K562 (cell line): ENCODE measurements around the gene PAK1IP1. TPM values are rescaled to one million over a fixed set of nuclear protein-coding genes. Genes with fewer than 3 reads are reported as not detected.
A peak's percentile ranks its signal among the peaks of the same experiment; 100 is the strongest.
"Not testable (repeated sequence)": the region's sequence is repeated elsewhere in the genome, so short reads cannot be mapped to it uniquely, and the experiment has no call there.

ENCODE experiments used
- ATAC-seq: fragments of 200-7000 bp; cut with Tn5 transposase; 3 replicates; pipeline ENCODE4 v1.9.1; 2020; ENCODE audit warnings: moderate library complexity
- BruUV-seq: library from RNA; stranded (reverse); fragments of 400-500 nt; replicated peaks from 2 replicates; lab custom pipeline; 2021; lab: Mats Ljungman, UMichigan
- CTCF ChIA-PET: fragments of 300-600 bp; formaldehyde crosslinking; extraction: SDS; loops from one replicate; lab custom pipeline; 2021; ENCODE audit warnings: low intra/inter-chr PET ratio; lab: Yijun Ruan, JAX
- POLR2A ChIA-PET: fragments of 300-600, 350-650 bp; sonication (Branson Sonifier 250); formaldehyde crosslinking; extraction: SDS; loops from one replicate; lab custom pipeline; 2021; ENCODE audit warnings: antibody characterized with exemption, inconsistent platforms; lab: Yijun Ruan, JAX
- DNase-seq, 4 experiments: peaks; one replicate each; pipeline versions ENCODE4 v3.0.0 to v3.0.0-alpha.2; 2011 to 2018; ENCODE audit warnings: low spot score in 3 of 4, mixed read lengths in 3 of 4; ENCODE audit errors: extremely low read depth in 1 of 4
- FAIRE-seq: peaks from 2 replicates; lab custom pipeline; 2011; peaks lifted over from hg19 to GRCh38; lab: Jason Lieb, UNC
- H2AFZ ChIP-seq: 2 replicates; pipeline ENCODE4 v1.6.0; 2011; ENCODE audit warnings: low read depth, low read length, control low read depth, inconsistent platforms
- H3K27ac ChIP-seq: fragments of 200-600 bp; 3 replicates; pipeline ENCODE4 v1.8.0; 2011; ENCODE audit warnings: low read depth, mild to moderate bottlenecking, control low read depth, inconsistent platforms, low read length, moderate library complexity, mixed read lengths; ENCODE audit errors: extremely low read depth
- H3K27me3 ChIP-seq, 2 experiments: fragments of 300-600 bp in 1 of 2; 2 replicates in 1 of 2; 3 replicates in 1 of 2; pipeline versions ENCODE4 v1.6.0 to v1.8.0; 2011; ENCODE audit warnings: inconsistent platforms in 2 of 2, low read length in 2 of 2, mild to moderate bottlenecking in 1 of 2, mixed read lengths in 1 of 2, moderate library complexity in 1 of 2; ENCODE audit not compliant: control insufficient read depth in 2 of 2, insufficient read depth in 2 of 2
- H3K36me3 ChIP-seq: fragments of 300-600 bp; 3 replicates; pipeline ENCODE4 v1.8.0; 2011; ENCODE audit warnings: mild to moderate bottlenecking, low read length, inconsistent platforms; ENCODE audit not compliant: control insufficient read depth, insufficient read depth
- H3K4me1 ChIP-seq, 2 experiments: fragments of 200-600 bp in 1 of 2; replicated peaks in 1 of 2; 2 replicates in 1 of 2; 3 replicates in 1 of 2; pipeline versions ENCODE4 v1.5.1 to v1.8.0; 2011; ENCODE audit warnings: inconsistent platforms in 2 of 2, low read length in 2 of 2, mild to moderate bottlenecking in 1 of 2, mixed read lengths in 1 of 2, moderate library complexity in 1 of 2; ENCODE audit not compliant: control insufficient read depth in 2 of 2, insufficient read depth in 2 of 2
- H3K4me2 ChIP-seq: 2 replicates; pipeline ENCODE4 v1.6.1; 2011; ENCODE audit warnings: low read length, control low read depth, inconsistent platforms, mixed read lengths; ENCODE audit not compliant: insufficient read depth
- H3K4me3 ChIP-seq: fragments of 200-600 bp; sonication (generic), shearing (Covaris generic); 2 replicates; pipeline ENCODE4 v1.5.1; 2016; ENCODE audit warnings: control low read depth, inconsistent platforms
- H3K79me2 ChIP-seq: fragments of 200-600 bp; 3 replicates; pipeline ENCODE4 v1.8.0; 2011; ENCODE audit warnings: low read length, inconsistent platforms; ENCODE audit not compliant: control insufficient read depth, insufficient read depth
- H3K9ac ChIP-seq, 2 experiments: 2 replicates each; pipeline versions ENCODE4 v1.6.0 to v1.6.1; 2011; ENCODE audit warnings: low read depth in 2 of 2, low read length in 2 of 2, control low read depth in 1 of 2, inconsistent platforms in 1 of 2, mild to moderate bottlenecking in 1 of 2, mixed read lengths in 1 of 2; ENCODE audit not compliant: insufficient read depth in 1 of 2
- H3K9me1 ChIP-seq: one replicate; pipeline ENCODE4 v1.6.0; 2011; ENCODE audit warnings: inconsistent platforms, mild to moderate bottlenecking, low read length, moderate library complexity; ENCODE audit not compliant: control insufficient read depth, insufficient read depth
- H3K9me3 ChIP-seq: replicated peaks from 2 replicates; pipeline ENCODE4 v1.5.1; 2011; ENCODE audit warnings: low read depth, low read length, inconsistent platforms; ENCODE audit not compliant: control insufficient read depth, insufficient read depth
- H4K20me1 ChIP-seq: replicated peaks from 2 replicates; pipeline ENCODE4 v1.6.1; 2011; ENCODE audit warnings: low read length, inconsistent platforms, mixed read lengths; ENCODE audit not compliant: control insufficient read depth, insufficient read depth
- DIDO1 ChIP-seq: fragments of 450-650 bp; IDR thresholded peaks from 2 replicates; pipeline ENCODE4 v1.6.1; 2016; ENCODE audit warnings: low read depth, missing biosample characterization, missing genetic modification characterization
- ELF4 ChIP-seq: fragments of 450-650 bp; formaldehyde crosslinking; IDR thresholded peaks from 2 replicates; pipeline ENCODE4 v1.4.0; 2022; ENCODE audit warnings: missing genetic modification characterization
- ERF ChIP-seq: fragments of 450-650 bp; formaldehyde crosslinking; IDR thresholded peaks from 2 replicates; pipeline ENCODE4 v1.4.0; 2020; ENCODE audit warnings: mild to moderate bottlenecking, mixed read lengths
- HDAC8 ChIP-seq: fragments of 450-650 bp; IDR thresholded peaks from 2 replicates; pipeline ENCODE4 v1.6.1; 2016; ENCODE audit warnings: mild to moderate bottlenecking, missing genetic modification characterization, moderate library complexity, missing compliant biosample characterization
- IFI16 ChIP-seq: fragments of 250-450 bp; sonication (Bioruptor Pico); IDR thresholded peaks from 2 replicates; pipeline ENCODE4 v2.1.2; 2022; ENCODE audit warnings: mild to moderate bottlenecking, inconsistent platforms
- KLF6 ChIP-seq: fragments of 250-450 bp; sonication (Bioruptor Pico); IDR thresholded peaks from 2 replicates; pipeline ENCODE4 v1.4.0; 2020; ENCODE audit warnings: mild to moderate bottlenecking, moderate library complexity, borderline replicate concordance
- NFE2L1 ChIP-seq: fragments of 450-650 bp; IDR thresholded peaks from 2 replicates; pipeline ENCODE4 v1.6.1; 2016; ENCODE audit warnings: missing genetic modification characterization, low read depth, mild to moderate bottlenecking, missing compliant biosample characterization, moderate library complexity, borderline replicate concordance
- PTRF ChIP-seq: fragments of 450-650 bp; IDR thresholded peaks from 2 replicates; pipeline ENCODE4 v1.6.1; 2016; ENCODE audit warnings: mild to moderate bottlenecking, missing genetic modification characterization, missing compliant biosample characterization
- PYGO2 ChIP-seq: fragments of 450-650 bp; IDR thresholded peaks from 2 replicates; pipeline ENCODE4 v1.6.1; 2016; ENCODE audit warnings: mild to moderate bottlenecking, missing genetic modification characterization, moderate library complexity, missing compliant biosample characterization
- RHOXF2B ChIP-seq: fragments of 250-450 bp; sonication (Bioruptor Pico); conservative IDR thresholded peaks from 2 replicates; pipeline ENCODE4 v1.5.1; 2021
- TAF7 ChIP-seq: fragments of 450-650 bp; IDR thresholded peaks from 2 replicates; pipeline ENCODE4 v1.6.1; 2016; ENCODE audit warnings: missing genetic modification characterization, missing compliant biosample characterization
- ZFP1 ChIP-seq: fragments of 450-650 bp; formaldehyde crosslinking; IDR thresholded peaks from 2 replicates; pipeline ENCODE4 v1.4.0; 2020; ENCODE audit warnings: mild to moderate bottlenecking, mixed read lengths
- ZNF311 ChIP-seq: fragments of 250-450 bp; sonication (Bioruptor Pico); IDR thresholded peaks from 2 replicates; pipeline ENCODE4 v1.4.0; 2020; ENCODE audit warnings: mild to moderate bottlenecking, moderate library complexity
- ZNF398 ChIP-seq: fragments of 250-450 bp; sonication (Bioruptor Pico); IDR thresholded peaks from 2 replicates; pipeline ENCODE4 v1.8.0; 2021; ENCODE audit warnings: moderate library complexity, mild to moderate bottlenecking, inconsistent platforms
- ZNF639 ChIP-seq, 2 experiments: fragments of 200-800 bp in 1 of 2; sonication (Bioruptor generic) in 1 of 2; sonication (generic) in 1 of 2; formaldehyde crosslinking in 1 of 2; IDR thresholded peaks in 1 of 2; conservative IDR thresholded peaks in 1 of 2; 2 replicates each; pipeline versions ENCODE4 v1.5.0 to v1.6.1; 2016 to 2020; ENCODE audit warnings: missing compliant biosample characterization in 1 of 2, missing genetic modification characterization in 1 of 2, missing genetic modification reagents in 1 of 2
- ZNF699 ChIP-seq: fragments of 250-450 bp; sonication (Bioruptor Pico); IDR thresholded peaks from 2 replicates; pipeline ENCODE4 v1.8.0; 2021; ENCODE audit warnings: mild to moderate bottlenecking, moderate library complexity; ENCODE audit not compliant: insufficient replicate concordance
- ZNF707 ChIP-seq: fragments of 250-450 bp; sonication (Bioruptor Pico); conservative IDR thresholded peaks from 2 replicates; pipeline ENCODE4 v1.8.0; 2022; ENCODE audit warnings: inconsistent platforms, mild to moderate bottlenecking, moderate library complexity
- WGBS: fragments of 100-300 bp; shearing (Covaris generic); methylation state at CpG from one replicate; pipeline ENCODE4 v1.1.6; 2016; ENCODE audit warnings: low coverage, mixed read lengths; ENCODE audit not compliant: insufficient coverage; ENCODE audit errors: missing lambda C conversion rate; 5-methylcytosine and 5-hydroxymethylcytosine counted together
- in situ Hi-C: fragments of 300-500 bp; cut with MboI; formaldehyde crosslinking; loops from 4 replicates; pipeline ENCODE4 v1.15.0; 2018; ENCODE audit warnings: inconsistent platforms, mixed read lengths
- intact Hi-C: fragments of 100-400 bp; cut with micrococcal nuclease; formaldehyde crosslinking; loops from 2 replicates; pipeline ENCODE4 v1.14.2; 2022
- polyA plus RNA-seq, 8 experiments: library from polyadenylated mRNA; depleted of rRNA in 4 of 8; stranded (reverse) in 5 of 8; unstranded in 3 of 8; fragments of >200 nt; fragmentation: Nextera tagmentation in 2 of 8; fragmentation: Illumina TruSeq in 1 of 8; extraction: Ambion mirVana in 2 of 8; extraction: Trizol in 1 of 8; gene quantifications; 2 replicates each; pipeline versions ENCODE4 v1.2.1 to v1.2.3, GENCODE V29; 2011 to 2014; ENCODE audit warnings: inconsistent platforms in 1 of 8, missing spikeins in 1 of 8
- total RNA-seq, 7 experiments: library from RNA; depleted of rRNA in 6 of 7; stranded (reverse); fragments of >200 nt in 6 of 7; fragmentation: Illumina TruSeq in 2 of 7; extraction: Trizol in 2 of 7; gene quantifications; 2 replicates each; pipeline versions ENCODE4 v1.2.1 to v1.2.3, GENCODE V29; 2011 to 2021; ENCODE audit warnings: low replicate concordance in 1 of 7
- TF ChIP-seq, protein P1 (sequence below): fragments of 450-650 bp; IDR thresholded peaks from 2 replicates; pipeline ENCODE4 v1.6.1; 2016; ENCODE audit warnings: missing biosample characterization, missing genetic modification characterization

The PAK1IP1 gene
- total and polyA plus RNA-seq, 9 of the 15 experiments (the other 6 are each of a cell fraction or from before 2014, with no cell fraction given): 50.0 to 200 (median 87.0) TPM

GRCh38 chr6:10750568-10750967, 55.8 kb downstream of the PAK1IP1 start:
- H3K9me3 ChIP-seq, H2AFZ ChIP-seq, CTCF ChIA-PET, ATAC-seq, H3K4me3 ChIP-seq, H3K27ac ChIP-seq, BruUV-seq, H3K4me2 ChIP-seq, FAIRE-seq, in situ Hi-C loops, H3K9me1 ChIP-seq, intact Hi-C loops, DNase-seq, H3K27me3 ChIP-seq: not testable (repeated sequence)
- Histone ChIP-seq H3K36me3 (peaks cover 60% of the 10 kb centered on the region), H3K4me1 (peaks cover 21 to 44% of the 10 kb centered on the region in 2 experiments), H3K79me2 (peaks cover 74% of the 10 kb centered on the region), H4K20me1 (peaks cover 25% of the 10 kb centered on the region), H3K9ac (peak overlapping the region in 1 of 2 experiments; percentile 66; a peak in 1 of 4 replicates)
- POLR2A ChIA-PET: interaction anchor here (2.4 to 2.7 kb wide), 2 partner anchors 8 to 21 kb away, joined by 9 to 10 read pairs; no protein-coding TSS in a partner anchor
- WGBS: 8% methylated on average over 6 of the region's 6 CpGs
- TF ChIP-seq RHOXF2B (0 out of 2 replicates have a peak, but pooled peaks have one; percentile 38), IFI16 (CRISPR knock-in tag) (peak; percentile 88), ERF (CRISPR knock-in tag) (0 out of 2 replicates have a peak, but pooled peaks have one; percentile 47), HDAC8 (tag) (peak; percentile 93), PTRF (peak; percentile 78), ZNF398 (CRISPR knock-in tag) (peak; percentile 59; the same call in 1 of the 2 replicates), ZNF639 (CRISPR knock-in tag; conservative IDR thresholded peaks at IDR 0.05 in 1 of 2, IDR thresholded peaks at IDR 0.05 in 1 of 2) (0 out of 4 replicates have a peak, but pooled peaks of 1 of the 2 experiments have one; percentile 34), TAF7 (tag) (peak; percentile 62; the same call in 1 of the 2 replicates), ZNF699 (CRISPR knock-in tag) (peak; percentile 65), ZNF707 (CRISPR knock-in tag) (peak; percentile 62; the same call in 1 of the 2 replicates), NFE2L1 (peak; percentile 52), KLF6 (CRISPR knock-in tag) (peak; percentile 96), PYGO2 (tag) (peak; percentile 87), ELF4 (CRISPR knock-in tag) (0 out of 2 replicates have a peak, but pooled peaks have one; percentile 48), ZNF311 (peak; percentile 71; the same call in 1 of the 2 replicates), DIDO1 (tag) (peak; percentile 54; the same call in 1 of the 2 replicates), ZFP1 (CRISPR knock-in tag) (peak; percentile 73; the same call in 1 of the 2 replicates)
- TF ChIP-seq, protein P1, sequence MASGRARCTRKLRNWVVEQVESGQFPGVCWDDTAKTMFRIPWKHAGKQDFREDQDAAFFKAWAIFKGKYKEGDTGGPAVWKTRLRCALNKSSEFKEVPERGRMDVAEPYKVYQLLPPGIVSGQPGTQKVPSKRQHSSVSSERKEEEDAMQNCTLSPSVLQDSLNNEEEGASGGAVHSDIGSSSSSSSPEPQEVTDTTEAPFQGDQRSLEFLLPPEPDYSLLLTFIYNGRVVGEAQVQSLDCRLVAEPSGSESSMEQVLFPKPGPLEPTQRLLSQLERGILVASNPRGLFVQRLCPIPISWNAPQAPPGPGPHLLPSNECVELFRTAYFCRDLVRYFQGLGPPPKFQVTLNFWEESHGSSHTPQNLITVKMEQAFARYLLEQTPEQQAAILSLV (tag): peak; percentile 88
